HTERT RPE-1 (cell line): ENCODE data around the gene DIS3.
"Not testable (repeated sequence)": the region's sequence is repeated elsewhere in the genome, so short reads cannot be mapped to it uniquely, and the experiment has no call there.

ENCODE experiments used
- in situ Hi-C: fragments of 300-500 bp; cut with MboI; formaldehyde crosslinking; loops from 4 replicates; pipeline ENCODE4 v1.14.3; 2020; ENCODE audit warnings: low sequenced_read_pairs

DIS3 gene

DNA sequence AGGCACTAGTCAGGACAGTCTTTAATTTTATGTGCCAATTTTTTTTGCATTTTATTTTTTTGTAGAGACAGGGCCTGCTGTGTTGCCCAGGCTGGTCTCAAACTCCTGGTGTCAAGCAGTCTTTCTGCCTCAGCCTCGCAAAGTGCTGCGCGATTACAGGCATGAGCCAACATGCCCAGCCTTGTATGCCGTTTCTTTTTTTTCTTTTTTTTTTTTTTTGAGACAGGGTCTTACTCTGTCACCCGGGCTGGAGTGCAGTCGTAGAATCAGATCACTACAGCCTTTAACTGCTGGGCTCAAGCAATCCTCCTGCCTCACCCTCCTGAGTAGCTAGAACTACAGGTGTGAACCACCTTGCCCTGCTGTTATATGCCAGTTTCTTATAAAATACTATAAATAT is 27.6 kb downstream of the DIS3 start:
- in situ Hi-C loops, result no loop called here

DNA sequence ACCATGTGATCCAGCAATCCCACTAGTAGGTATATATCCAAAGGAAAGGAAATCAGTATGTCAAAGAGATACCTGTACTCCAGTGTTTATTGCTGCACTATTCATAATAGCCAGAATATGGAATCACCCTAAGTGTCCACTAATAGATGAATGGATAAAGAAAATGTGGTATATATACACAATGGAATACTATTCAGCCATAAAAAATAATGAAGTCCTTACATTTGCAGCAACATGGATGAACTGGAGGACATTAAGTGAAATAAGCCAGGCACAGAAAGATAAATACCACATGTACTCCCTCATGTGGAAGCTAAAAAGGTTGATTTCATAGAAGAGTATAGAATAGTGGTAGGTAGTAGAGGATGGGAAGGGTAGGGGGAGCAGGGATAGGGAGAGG is 30.5 kb downstream of the DIS3 start:
- in situ Hi-C loops, result no loop called here

DNA sequence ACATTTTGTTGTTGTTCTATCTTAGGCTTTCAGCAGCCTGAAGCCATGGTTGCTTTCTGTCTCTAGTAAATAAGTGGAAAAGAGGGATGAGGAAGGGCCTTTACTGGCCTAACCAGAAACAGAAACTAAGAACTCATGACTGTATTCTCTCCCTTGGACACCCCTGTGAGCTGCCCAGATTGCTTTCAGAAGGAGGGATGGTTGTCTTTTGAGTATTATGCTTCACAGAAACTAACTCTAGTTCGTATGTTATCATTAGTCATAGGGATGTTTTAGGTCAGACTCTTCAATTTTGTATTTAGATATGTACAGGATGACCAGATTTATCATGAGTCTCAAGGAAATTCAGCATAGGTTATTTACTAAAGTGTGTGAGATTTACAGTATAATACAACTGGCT is 36.4 kb downstream of the DIS3 start:
- in situ Hi-C loops, result no loop called here

DNA sequence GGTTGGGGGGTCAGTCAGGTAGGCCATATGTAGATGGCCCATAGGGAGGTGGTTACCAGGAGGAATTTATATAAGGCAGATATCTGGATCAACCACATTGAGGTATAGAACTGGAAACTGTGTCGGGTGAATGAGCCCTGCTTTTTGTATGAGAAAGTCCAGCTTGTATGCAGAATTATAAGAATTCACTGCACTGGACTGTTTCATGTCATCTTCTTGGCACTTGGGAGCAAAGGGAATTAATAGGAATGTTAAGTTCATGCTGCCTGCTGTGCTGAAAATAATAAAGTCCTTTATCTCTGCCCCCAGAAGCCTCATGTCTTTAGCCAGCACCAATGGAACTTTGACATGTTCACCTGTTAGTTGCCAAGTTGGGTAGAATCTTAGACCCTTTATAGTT is 41.7 kb downstream of the DIS3 start:
- in situ Hi-C loops, result no loop called here

DNA sequence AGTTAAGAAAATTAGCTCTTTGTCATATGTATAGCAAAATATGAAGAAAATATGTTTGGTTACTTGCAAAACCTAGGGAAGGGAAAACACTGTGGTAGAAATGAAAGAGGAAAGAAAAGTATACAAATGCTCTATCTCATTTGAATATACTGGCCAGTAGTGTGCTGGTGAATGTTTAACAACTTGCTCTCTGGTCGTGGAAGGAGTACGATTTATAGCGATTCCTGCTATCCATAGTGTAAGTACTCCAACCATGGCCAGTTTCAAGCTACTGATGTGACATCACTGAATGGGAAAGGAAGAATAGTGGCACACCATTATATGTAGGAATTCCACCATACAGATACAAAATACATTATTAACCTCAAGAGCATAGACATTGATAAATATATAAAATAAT is 44.7 kb downstream of the DIS3 start:
- in situ Hi-C loops, result no loop called here

DNA sequence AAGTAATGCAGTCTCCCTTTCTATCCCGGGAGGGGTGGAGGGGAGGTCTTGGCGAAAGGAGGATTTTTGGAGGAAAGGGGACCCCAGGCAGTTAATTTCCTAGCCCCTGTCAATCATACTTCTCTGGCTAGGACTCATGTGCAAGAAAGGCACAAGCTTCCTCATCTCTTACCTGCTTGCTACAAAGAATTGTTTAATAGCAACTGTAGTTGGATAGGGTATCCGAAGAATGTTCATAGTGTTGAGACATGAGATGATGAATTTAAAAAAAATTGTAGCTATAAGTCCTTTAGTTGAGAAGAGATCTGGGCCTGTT is 53.5 kb downstream of the DIS3 start:
- in situ Hi-C loops, result no loop called here

DNA sequence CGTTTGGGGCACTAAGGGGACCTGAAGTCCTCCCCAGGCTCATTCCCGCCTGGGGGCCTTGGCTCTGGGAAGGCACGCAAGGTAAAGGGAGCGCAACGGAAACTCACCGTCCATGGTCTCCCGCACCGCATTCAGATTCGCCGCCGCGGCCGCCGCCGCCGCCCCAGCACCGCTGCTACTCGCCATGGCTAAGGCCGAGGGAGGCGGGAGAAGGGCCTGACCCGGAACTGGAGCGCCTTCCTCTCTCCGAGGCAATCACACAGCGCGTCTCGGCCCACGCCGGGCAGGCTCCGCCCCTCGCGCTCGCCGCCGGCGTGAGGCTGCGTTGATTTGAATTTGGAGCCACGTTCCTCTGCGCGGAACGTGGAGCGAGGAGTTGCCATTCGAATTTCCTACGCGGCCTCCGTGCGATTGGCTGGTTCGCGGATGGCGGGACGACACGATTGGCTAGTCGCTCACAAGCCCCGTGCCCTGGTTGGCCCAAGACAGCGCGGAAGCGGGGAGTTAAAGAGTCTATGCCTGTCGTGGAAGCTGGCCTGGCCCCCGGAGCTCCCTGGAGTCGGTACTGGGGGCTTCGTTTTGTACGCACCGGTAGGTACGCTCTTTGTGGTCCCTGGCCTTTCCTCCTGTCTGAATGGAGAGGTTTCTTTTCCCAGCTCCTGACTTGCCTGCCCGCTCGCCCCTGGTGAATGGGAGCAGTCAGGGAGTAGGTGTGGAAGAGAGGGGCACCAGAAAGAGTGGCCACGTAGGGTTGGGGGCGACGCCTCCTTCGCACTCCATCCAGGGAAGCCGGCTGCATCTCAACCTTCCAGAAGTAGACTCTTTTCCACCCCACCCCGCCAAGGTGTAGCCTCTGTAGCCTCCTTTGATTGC is 54.0 kb downstream of the DIS3 start, which contains the start of the genes BORA and MZT1:
Gene BORA, plus strand, starts transcription at position 507 of the 873 bp plus-strand sequence. CDS start 1,018 bp downstream, outside the sequence.
Gene MZT1, minus strand, starts transcription at position 213 of the 873 bp plus-strand sequence. Its CDS starts 27 bp downstream, at position 186.
- in situ Hi-C loops, result no loop called here

DNA sequence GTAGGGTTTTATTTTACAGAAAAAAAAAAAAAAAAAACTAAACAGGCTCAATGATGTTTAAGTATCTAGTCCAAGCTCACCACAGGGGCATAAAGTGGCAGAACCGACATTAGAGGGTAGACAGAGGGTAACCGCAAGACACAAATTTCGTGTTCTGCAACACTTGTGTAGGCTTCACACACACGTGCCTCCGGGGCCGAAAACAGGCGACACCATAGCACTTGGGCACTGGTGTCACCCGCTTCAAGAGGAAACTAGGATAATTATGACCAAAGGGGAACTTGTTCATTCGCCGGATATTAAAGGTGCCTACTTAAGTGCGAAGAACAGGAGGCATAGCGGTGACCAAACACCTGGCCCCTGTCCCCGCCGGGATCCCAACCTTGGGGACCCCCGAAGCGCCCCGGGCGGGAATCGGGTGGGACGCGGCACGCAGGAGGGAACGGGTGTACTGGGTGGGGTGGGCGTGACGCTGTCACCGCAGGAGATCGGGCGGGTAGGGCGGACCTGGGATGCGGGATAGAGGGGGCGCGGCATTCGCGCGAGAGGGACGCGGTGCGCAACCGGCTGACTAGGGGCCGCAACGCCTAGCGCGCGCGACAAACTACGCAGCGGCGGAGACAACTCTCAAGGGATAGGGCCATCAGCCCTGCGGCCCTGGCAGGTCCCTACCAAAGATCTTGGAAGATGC is 54.8 kb downstream of the DIS3 start:
- in situ Hi-C loops, result no loop called here

DNA sequence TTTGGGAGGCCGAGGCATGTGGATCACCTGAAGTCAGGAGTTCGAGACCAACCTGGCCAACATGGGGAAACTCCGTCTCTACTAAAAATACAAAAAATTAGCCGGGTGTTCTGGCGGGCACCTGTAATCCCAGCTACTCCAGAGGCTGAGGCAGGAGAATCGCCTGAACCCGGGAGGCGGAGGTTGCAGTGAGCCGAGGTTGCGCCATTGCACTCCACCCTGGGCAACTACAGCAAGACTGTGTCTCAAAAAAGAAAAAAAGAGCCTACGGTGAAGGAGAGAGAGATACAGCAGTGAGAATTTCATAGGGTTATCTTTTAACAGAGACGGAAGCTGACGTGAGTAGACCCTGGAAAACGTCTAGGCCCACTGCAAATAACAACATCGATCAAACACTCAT is 55.5 kb downstream of the DIS3 start:
- in situ Hi-C loops, result not testable (repeated sequence)

DNA sequence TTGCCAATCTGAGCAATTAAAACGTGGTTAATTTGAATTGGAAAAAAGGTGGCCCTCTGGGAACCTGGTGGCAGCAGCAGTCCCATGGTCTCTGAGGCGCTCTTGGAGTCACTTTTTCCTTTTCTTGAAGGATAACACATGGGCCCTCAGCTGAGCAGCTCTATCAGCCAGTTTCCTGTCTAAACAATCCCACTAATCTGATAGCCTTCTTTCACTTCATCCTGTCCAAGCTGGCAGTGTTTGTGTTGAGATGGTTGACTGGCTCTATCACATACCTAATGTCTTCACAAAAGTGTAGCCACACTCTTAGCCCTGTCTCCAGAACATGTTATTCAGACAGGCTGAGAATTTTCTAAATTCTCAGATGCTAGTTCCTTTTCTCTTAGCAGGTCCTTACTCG is 64.9 kb downstream of the DIS3 start:
- in situ Hi-C loops, result no loop called here
